B cell (primary cell): ENCODE data around the gene TOMM70. TPM values are rescaled to one million over a fixed set of nuclear protein-coding genes. Genes with fewer than 3 reads are reported as not detected.
"Not testable (repeated sequence)": the region's sequence is repeated elsewhere in the genome, so short reads cannot be mapped to it uniquely, and the experiment has no call there.

Experiments used
- ATAC-seq: fragments of 200-7000 bp; cut with Tn5 transposase; one replicate; pipeline ENCODE4 v1.10.0; 2021; ENCODE audit warnings: low read depth, mild to moderate bottlenecking, moderate number of reproducible peaks, moderate library complexity
- CTCF ChIA-PET: fragments of 350-600 bp; sonication (Branson Sonifier 250); formaldehyde crosslinking; loops from one replicate; lab custom pipeline; 2021; ENCODE audit warnings: antibody characterized with exemption, inconsistent platforms; lab: Charles Lee
- POLR2A ChIA-PET: fragments of 350-600 bp; sonication (Branson Sonifier 250); formaldehyde crosslinking; loops from one replicate; lab custom pipeline; 2021; ENCODE audit warnings: antibody characterized with exemption; lab: Charles Lee
- DNase-seq: peaks from one replicate; pipeline ENCODE4 v3.0.0; 2013
- H2AFZ ChIP-seq: 2 replicates; pipeline ENCODE4 v1.6.1; 2012; ENCODE audit warnings: mild to moderate bottlenecking, low read depth, low read length; ENCODE audit not compliant: insufficient read depth, poor library complexity, severe bottlenecking
- H3K27ac ChIP-seq, 2 donors: 1 replicate in 1 of 2; 2 replicates in 1 of 2; pipeline ENCODE4 v1.5.1; 2012 to 2013; ENCODE audit warnings: low read length in 2 of 2, mild to moderate bottlenecking in 2 of 2, moderate library complexity in 1 of 2
- H3K27me3 ChIP-seq, 4 experiments: fragments of 200-600 bp in 1 of 4; sonication (generic) in 1 of 4; replicated peaks in 1 of 4; 1 replicate in 2 of 4; 2 replicates in 2 of 4; pipeline versions ENCODE4 v1.6.1 to v1.7.0; 2013 to 2016; ENCODE audit warnings: low read length in 3 of 4, mild to moderate bottlenecking in 2 of 4, mixed read lengths in 1 of 4, moderate library complexity in 1 of 4; ENCODE audit not compliant: insufficient read depth in 4 of 4, control insufficient read depth in 3 of 4; ENCODE audit errors: control extremely low read depth in 1 of 4
- H3K36me3 ChIP-seq, 2 experiments: replicated peaks in 1 of 2; 1 replicate in 1 of 2; 2 replicates in 1 of 2; pipeline versions ENCODE4 v1.6.1 to v1.7.1; 2013; ENCODE audit warnings: low read length in 1 of 2; ENCODE audit not compliant: insufficient read depth in 2 of 2, control insufficient read depth in 1 of 2; ENCODE audit errors: control extremely low read depth in 1 of 2, extremely low read depth in 1 of 2
- H3K4me1 ChIP-seq, 2 donors: fragments of 200-600 bp in 1 of 2; sonication (generic) in 1 of 2; 1 replicate in 1 of 2; 2 replicates in 1 of 2; pipeline versions ENCODE4 v1.5.1 to v1.6.1; 2013 to 2017; ENCODE audit warnings: low read length in 2 of 2; ENCODE audit not compliant: control insufficient read depth in 2 of 2, insufficient read depth in 2 of 2
- H3K4me2 ChIP-seq: replicated peaks from 2 replicates; pipeline ENCODE3; 2012; ENCODE audit warnings: mild to moderate bottlenecking, low read depth, low read length; ENCODE audit not compliant: poor library complexity, severe bottlenecking
- H3K4me3 ChIP-seq, 5 experiments: fragments of 200-600 bp in 1 of 5; sonication (generic) in 1 of 5; 1 replicate in 3 of 5; 2 replicates in 2 of 5; pipeline versions ENCODE4 v1.5.1 to v1.7.0; 2011 to 2016; ENCODE audit warnings: low read length in 4 of 5, mild to moderate bottlenecking in 4 of 5, low read depth in 2 of 5, control low read depth in 1 of 5, moderate library complexity in 1 of 5; ENCODE audit not compliant: insufficient read depth in 1 of 5; ENCODE audit errors: control extremely low read depth in 1 of 5, extremely low read depth in 1 of 5
- H3K79me2 ChIP-seq: fragments of 200-600 bp; sonication (generic); one replicate; pipeline ENCODE4 v1.6.0; 2016; ENCODE audit warnings: low read length; ENCODE audit not compliant: control insufficient read depth, insufficient read depth
- H3K9ac ChIP-seq: fragments of 200-600 bp; sonication (generic); 2 replicates; pipeline ENCODE4 v1.6.1; 2017; ENCODE audit warnings: mild to moderate bottlenecking, low read length, moderate library complexity
- H3K9me3 ChIP-seq, 3 donors: one replicate each; pipeline versions ENCODE4 v1.6.1 to v1.7.1; 2013; ENCODE audit warnings: low read length in 2 of 3; ENCODE audit not compliant: control insufficient read depth in 2 of 3, insufficient read depth in 1 of 3; ENCODE audit errors: control extremely low read depth in 1 of 3
- H4K20me1 ChIP-seq: 2 replicates; pipeline ENCODE4 v1.6.0; 2012; ENCODE audit warnings: mild to moderate bottlenecking, low read length; ENCODE audit not compliant: insufficient read depth, control insufficient read depth, poor library complexity, severe bottlenecking
- H3K27ac Mint-ChIP-seq: one replicate; pipeline ENCODE4 v1.8.0; 2021; ENCODE audit warnings: mixed read lengths
- H3K27me3 Mint-ChIP-seq: one replicate; pipeline ENCODE4 v1.8.0; 2021; ENCODE audit warnings: mixed read lengths
- H3K4me1 Mint-ChIP-seq: one replicate; pipeline ENCODE4 v1.8.0; 2021; ENCODE audit warnings: mixed read lengths
- H3K4me3 Mint-ChIP-seq: one replicate; pipeline ENCODE4 v1.8.0; 2021; ENCODE audit warnings: mixed read lengths
- H3K9me3 Mint-ChIP-seq: one replicate; pipeline ENCODE4 v1.8.0; 2022; ENCODE audit warnings: mixed read lengths; ENCODE audit not compliant: insufficient read depth
- EZH2 ChIP-seq: IDR thresholded peaks from 2 replicates; pipeline ENCODE4 v1.6.1; 2012; ENCODE audit warnings: borderline replicate concordance, low read depth, mild to moderate bottlenecking, moderate library complexity, low read length; ENCODE audit not compliant: insufficient read depth, poor library complexity, severe bottlenecking
- WGBS: methylation state at CpG from one replicate; pipeline ENCODE4 v1.1.5; 2013; ENCODE audit warnings: missing lambda C conversion rate; ENCODE audit not compliant: insufficient coverage; 5-methylcytosine and 5-hydroxymethylcytosine counted together
- intact Hi-C: fragments of 100-400 bp; cut with micrococcal nuclease; formaldehyde crosslinking; loops from one replicate; pipeline ENCODE4 v1.10.0; 2022
- polyA plus RNA-seq: library from polyadenylated mRNA; depleted of rRNA; stranded (reverse); fragments of >200 nt; gene quantifications from 2 replicates; pipeline ENCODE4 v1.2.3, GENCODE V29; 2012
- total RNA-seq, 2 donors: library from RNA; stranded (reverse); fragments of 120-200 nt in 1 of 2; gene quantifications; 1 replicate in 1 of 2; 2 replicates in 1 of 2; pipeline versions ENCODE4 v1.2.3 to v1.2.4, GENCODE V29; 2013 to 2022
- TF ChIP-seq, protein P1 (sequence below): fragments of 200-600 bp; IDR thresholded peaks from one replicate; pipeline ENCODE4 v1.8.0; 2022; ENCODE audit warnings: antibody characterized with exemption, mild to moderate bottlenecking

The TOMM70 gene
- total and polyA plus RNA-seq, 2 donors (not counting 1 experiment from before 2014, with no cell fraction given) = 6.9 to 30.0 TPM

DNA sequence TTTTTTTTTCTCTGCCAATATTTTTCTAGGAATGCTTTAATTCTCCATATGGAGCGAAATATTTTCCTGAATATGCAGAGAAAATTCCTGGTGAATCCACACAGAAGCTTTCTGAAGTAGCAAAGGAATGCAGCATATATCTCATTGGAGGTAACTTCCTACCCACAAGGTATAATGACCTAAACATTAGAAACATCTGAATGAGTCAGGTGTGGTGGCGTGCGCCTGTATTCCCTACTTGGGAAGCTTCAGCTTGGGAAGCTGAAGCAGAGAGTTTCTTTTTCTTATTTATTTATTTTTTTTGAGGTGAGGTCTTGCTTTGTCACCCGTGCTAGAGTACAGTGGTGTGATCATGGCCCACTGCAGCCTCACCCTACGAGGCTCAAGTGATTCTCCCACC is 61.1 kb downstream of the TOMM70 start:
- DNase-seq = no peak
- Histone ChIP-seq H3K79me2 (no peaks in the 10 kb centered on the region), H3K27ac (no peak overlapping the region), H3K9me3 (no peaks in the 10 kb centered on the region), H2AFZ (no peak overlapping the region), H3K4me2 (no peak overlapping the region), H3K4me1 (peaks cover 0 to 9% of the 10 kb centered on the region in 2 donors), H3K36me3 (peaks cover 7 to 23% of the 10 kb centered on the region in 2 experiments), H3K9ac (no peak overlapping the region), H4K20me1 (no peaks in the 10 kb centered on the region), H3K4me3 (no peak overlapping the region), H3K27me3 (no peaks in the 10 kb centered on the region)
- no peaks in the 10 kb centered on the region for H3K27me3 Mint-ChIP-seq
- 86% methylated on average over 1 of the region's 5 CpGs for WGBS
- no peaks in the 10 kb centered on the region for H3K9me3 Mint-ChIP-seq
- TF ChIP-seq EZH2 = no peak
- TF ChIP-seq, protein P1, sequence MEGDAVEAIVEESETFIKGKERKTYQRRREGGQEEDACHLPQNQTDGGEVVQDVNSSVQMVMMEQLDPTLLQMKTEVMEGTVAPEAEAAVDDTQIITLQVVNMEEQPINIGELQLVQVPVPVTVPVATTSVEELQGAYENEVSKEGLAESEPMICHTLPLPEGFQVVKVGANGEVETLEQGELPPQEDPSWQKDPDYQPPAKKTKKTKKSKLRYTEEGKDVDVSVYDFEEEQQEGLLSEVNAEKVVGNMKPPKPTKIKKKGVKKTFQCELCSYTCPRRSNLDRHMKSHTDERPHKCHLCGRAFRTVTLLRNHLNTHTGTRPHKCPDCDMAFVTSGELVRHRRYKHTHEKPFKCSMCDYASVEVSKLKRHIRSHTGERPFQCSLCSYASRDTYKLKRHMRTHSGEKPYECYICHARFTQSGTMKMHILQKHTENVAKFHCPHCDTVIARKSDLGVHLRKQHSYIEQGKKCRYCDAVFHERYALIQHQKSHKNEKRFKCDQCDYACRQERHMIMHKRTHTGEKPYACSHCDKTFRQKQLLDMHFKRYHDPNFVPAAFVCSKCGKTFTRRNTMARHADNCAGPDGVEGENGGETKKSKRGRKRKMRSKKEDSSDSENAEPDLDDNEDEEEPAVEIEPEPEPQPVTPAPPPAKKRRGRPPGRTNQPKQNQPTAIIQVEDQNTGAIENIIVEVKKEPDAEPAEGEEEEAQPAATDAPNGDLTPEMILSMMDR = no peak
- intact Hi-C loops = no loop called here
- ATAC-seq = no peak
- ChIA-PET CTCF (interaction anchor here (0.7 to 1.6 kb wide), 3 partner anchors 24 to 496 kb away, joined by 3 read pairs; no protein-coding TSS in a partner anchor), POLR2A (no interaction called here)
- peaks cover 14% of the 10 kb centered on the region for H3K4me1 Mint-ChIP-seq
- no peak overlapping the region for H3K4me3 Mint-ChIP-seq
- H3K27ac Mint-ChIP-seq = no peak overlapping the region

DNA sequence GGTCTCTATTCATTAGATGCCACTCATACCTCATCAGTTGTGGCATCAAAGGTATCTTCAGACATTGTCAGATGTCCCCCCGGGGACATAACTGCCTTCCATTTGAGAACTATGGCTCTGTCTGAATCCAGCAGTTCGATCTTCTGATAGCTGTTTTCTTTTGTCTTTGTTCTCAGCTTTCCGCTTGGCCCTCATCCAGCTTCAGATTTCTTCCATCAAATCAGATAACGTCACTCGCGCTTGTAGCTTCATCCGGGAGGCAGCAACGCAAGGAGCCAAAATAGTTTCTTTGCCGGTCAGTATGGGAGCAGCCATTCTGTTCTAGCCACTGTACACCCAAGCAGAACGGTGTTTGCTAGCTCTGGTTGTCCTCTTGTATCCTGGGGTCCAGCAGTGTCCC is 62.0 kb downstream of the TOMM70 start:
- Mint-ChIP-seq H3K4me3 (no peak overlapping the region), H3K4me1 (peaks cover 20% of the 10 kb centered on the region), H3K27me3 (no peaks in the 10 kb centered on the region)

DNA sequence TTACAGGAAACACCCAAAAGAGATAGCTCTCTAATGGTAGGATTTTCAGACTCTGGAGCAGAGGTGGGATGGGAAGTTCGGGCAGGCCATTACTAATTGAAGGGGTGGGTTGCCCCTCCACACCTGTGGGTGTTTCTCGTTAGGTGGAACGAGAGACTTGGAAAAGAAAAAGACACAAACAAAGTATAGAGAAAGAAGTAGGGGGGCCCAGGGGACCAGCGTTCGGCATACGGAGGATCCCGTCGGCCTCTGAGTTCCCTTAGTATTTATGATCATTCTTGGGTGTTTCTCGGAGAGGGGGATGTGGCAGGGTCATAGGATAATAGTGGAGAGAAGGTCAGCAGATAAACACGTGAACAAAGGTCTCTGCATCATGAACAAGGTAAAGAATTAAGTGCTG is 64.7 kb downstream of the TOMM70 start:
- POLR2A ChIA-PET, H4K20me1 ChIP-seq, intact Hi-C loops, H3K4me3 ChIP-seq, ATAC-seq, DNase-seq, H3K27me3 ChIP-seq, H3K4me3 Mint-ChIP-seq, H3K9me3 Mint-ChIP-seq, H3K4me2 ChIP-seq, H3K27me3 Mint-ChIP-seq, H3K27ac ChIP-seq, H3K9me3 ChIP-seq, H3K9ac ChIP-seq, H2AFZ ChIP-seq, H3K36me3 ChIP-seq, H3K79me2 ChIP-seq: not testable (repeated sequence)
- CTCF ChIA-PET = interaction anchor here (1.1 kb wide), 1 partner anchor 504 kb away, joined by 3 read pairs; no protein-coding TSS in a partner anchor
- peaks cover 5 to 16% of the 10 kb centered on the region in 2 donors for H3K4me1 ChIP-seq
- Mint-ChIP-seq H3K27ac (peak overlapping the region; percentile 16), H3K4me1 (peaks cover 23% of the 10 kb centered on the region)
- 98% methylated on average over 6 of the region's 10 CpGs for WGBS

More for the DNA sequence above, 62.0 kb downstream of the TOMM70 start:
- POLR2A ChIA-PET = no interaction called here
- Histone ChIP-seq H3K9me3 (no peaks in the 10 kb centered on the region), H3K79me2 (peaks cover 5% of the 10 kb centered on the region), H2AFZ (no peak overlapping the region), H3K27me3 (no peaks in the 10 kb centered on the region), H3K27ac (no peak overlapping the region), H3K36me3 (peaks cover 3 to 20% of the 10 kb centered on the region in 2 experiments), H3K4me1 (peaks cover 4 to 14% of the 10 kb centered on the region in 2 donors), H4K20me1 (no peaks in the 10 kb centered on the region), H3K4me2 (no peak overlapping the region), H3K4me3 (no peak overlapping the region), H3K9ac (no peak overlapping the region)
- no peak for DNase-seq
- no peaks in the 10 kb centered on the region for H3K9me3 Mint-ChIP-seq
- WGBS = 97% methylated on average over 10 of the region's 10 CpGs
- CTCF ChIA-PET = interaction anchor here (0.9 to 1.6 kb wide), 3 partner anchors 22 to 496 kb away, joined by 3 to 6 read pairs (median 3); no protein-coding TSS in a partner anchor
- intact Hi-C loops = no loop called here
- TF ChIP-seq EZH2 = no peak
- TF ChIP-seq, protein P1 = no peak
- H3K27ac Mint-ChIP-seq = no peak overlapping the region
- no peak for ATAC-seq
